NOMO-1 treated with dmso at 0.1 percent for 144 hours (cell line): ENCODE data around the gene OR3A3.

ENCODE experiments used
- DNase-seq: peaks from one replicate; lab custom pipeline; 2025; ENCODE audit not compliant: unreplicated experiment; lab: John Stamatoyannopoulos, UW

Gene OR3A3

GRCh38 chr17:3471599-3471998, 60.4 kb downstream of the OR3A3 start, which contains the start of gene SPATA22:
TSS of gene SPATA22 (minus strand) at chr17:3471819. CDS start at chr17:3469325, 2,494 bp downstream.
- DNase-seq, result no peak

- no peak for DNase-seq
These were observed 61.0 kb downstream of the OR3A3 start for GRCh38 chr17:3472137-3472536.
